HK-2 (cell line): ENCODE data around the gene SQOR.

Source experiments
- DNase-seq: peaks from one replicate; pipeline ENCODE4 v3.0.0-alpha.2; 2018; ENCODE audit not compliant: unreplicated experiment

The SQOR gene

GRCh38 chr15:45634432-45635190 lies at the start of gene SQOR:
Gene SQOR, plus strand, starts transcription at chr15:45635029. Its CDS starts 23,895 bp downstream, at chr15:45658924.
- DNase-seq: peak; percentile 80

GRCh38 chr15:45585069-45585791 lies 49.6 kb upstream of the SQOR start:
- no peak for DNase-seq

- no peak for DNase-seq
Observed at GRCh38 chr15:45586125-45586524, 48.7 kb upstream of the SQOR start.

GRCh38 chr15:45586601-45587094 lies 48.2 kb upstream of the SQOR start:
- DNase-seq: no peak

- peak; percentile 83 for DNase-seq
Observed at GRCh38 chr15:45587095-45587862, 47.5 kb upstream of the SQOR start, which contains the start of gene BLOC1S6. Gene BLOC1S6, plus strand, starts transcription at chr15:45587379. Its CDS starts 65 bp downstream, at chr15:45587444.

- no peak for DNase-seq
Observed at GRCh38 chr15:45587863-45588170, 47.0 kb upstream of the SQOR start.

- no peak for DNase-seq
Observed at GRCh38 chr15:45588219-45588875, 46.5 kb upstream of the SQOR start.

GRCh38 chr15:45589256-45589655 lies 45.6 kb upstream of the SQOR start:
- no peak for DNase-seq

- no peak for DNase-seq
Observed at GRCh38 chr15:45594319-45594718, 40.5 kb upstream of the SQOR start.

- no peak for DNase-seq
Observed at GRCh38 chr15:45594835-45595530, 39.8 kb upstream of the SQOR start.

- DNase-seq: no peak
Observed at GRCh38 chr15:45603881-45604280, 30.9 kb upstream of the SQOR start.

GRCh38 chr15:45604326-45604725 lies 30.5 kb upstream of the SQOR start:
- no peak for DNase-seq

GRCh38 chr15:45606413-45606812 lies 28.4 kb upstream of the SQOR start:
- no peak for DNase-seq

GRCh38 chr15:45606841-45607240 lies 28.0 kb upstream of the SQOR start:
- DNase-seq: no peak

- DNase-seq: no peak
Observed at GRCh38 chr15:45611305-45611704, 23.5 kb upstream of the SQOR start.

GRCh38 chr15:45612790-45613415 lies 21.9 kb upstream of the SQOR start:
- no peak for DNase-seq

GRCh38 chr15:45616901-45617323 lies 17.9 kb upstream of the SQOR start:
- no peak for DNase-seq

- no peak for DNase-seq
Observed at GRCh38 chr15:45618813-45619212, 16.0 kb upstream of the SQOR start.

GRCh38 chr15:45628136-45628535 lies 6.7 kb upstream of the SQOR start:
- no peak for DNase-seq

- DNase-seq: peak; percentile 76
Observed at GRCh38 chr15:45630917-45631691, 3.7 kb upstream of the SQOR start.
